GM18511 (cell line): ENCODE data around the gene DHFR2.
"Not testable (repeated sequence)": the region's sequence is repeated elsewhere in the genome, so short reads cannot be mapped to it uniquely, and the experiment has no call there.

Experiments used
- ATAC-seq: cut with Tn5 transposase; IDR thresholded peaks from one replicate; pipeline ENCODE4 v1.9.1; 2021; ENCODE audit warnings: mild to moderate bottlenecking, moderate library complexity; ENCODE audit not compliant: unreplicated experiment

Gene DHFR2

GRCh38 chr3:94065819-94066480, 3.2 kb upstream of the DHFR2 start:
- no peak for ATAC-seq

DNA sequence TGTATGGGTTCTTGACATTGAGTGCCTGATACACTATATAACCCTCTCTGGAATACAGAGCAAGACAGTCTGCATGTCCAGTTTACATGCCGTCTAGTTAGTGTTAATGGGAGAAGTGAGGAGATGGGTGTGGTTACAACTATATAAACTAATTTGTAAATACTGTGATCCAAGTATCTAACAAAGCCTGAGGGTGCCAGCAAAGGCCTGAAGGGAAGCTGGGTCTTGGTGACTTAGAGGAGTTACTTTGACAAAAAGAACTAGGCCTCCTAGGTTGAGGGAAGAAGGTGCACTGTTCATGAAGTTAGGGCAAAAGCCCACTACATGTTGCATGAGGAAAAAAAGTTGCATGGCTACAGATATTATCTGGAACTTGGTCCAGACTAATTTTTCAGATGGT, 2.4 kb upstream of the DHFR2 start:
- no peak for ATAC-seq

DNA sequence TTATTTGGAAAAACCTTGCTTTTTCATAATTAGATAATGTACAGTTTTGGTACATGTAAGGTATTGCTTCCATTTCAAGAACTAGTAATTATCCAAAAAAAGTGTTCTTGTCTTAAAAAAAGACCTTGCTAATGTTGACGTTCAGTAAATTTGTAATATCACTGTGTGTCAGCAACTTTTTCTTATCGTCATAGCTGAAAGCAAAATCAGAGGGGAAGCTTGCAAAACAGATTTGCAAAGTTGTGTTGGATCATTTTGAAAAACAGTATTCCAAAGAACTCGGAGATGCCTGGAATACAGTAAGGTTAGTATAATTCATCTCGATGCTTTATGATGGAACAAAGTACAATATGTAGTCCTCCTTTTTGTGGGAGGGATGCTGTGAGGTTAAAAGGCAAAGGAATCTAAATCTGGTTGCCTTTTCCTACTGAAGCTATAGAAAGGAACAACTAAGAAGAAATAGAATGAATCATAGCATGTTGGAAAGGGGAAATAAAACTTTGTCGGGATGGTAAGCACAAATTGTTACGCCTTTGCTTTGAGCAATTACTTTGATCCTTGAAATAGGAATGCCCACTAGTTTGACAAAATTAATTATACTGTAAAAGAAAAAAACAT, 1.6 kb upstream of the DHFR2 start:
- ATAC-seq = no peak

DNA sequence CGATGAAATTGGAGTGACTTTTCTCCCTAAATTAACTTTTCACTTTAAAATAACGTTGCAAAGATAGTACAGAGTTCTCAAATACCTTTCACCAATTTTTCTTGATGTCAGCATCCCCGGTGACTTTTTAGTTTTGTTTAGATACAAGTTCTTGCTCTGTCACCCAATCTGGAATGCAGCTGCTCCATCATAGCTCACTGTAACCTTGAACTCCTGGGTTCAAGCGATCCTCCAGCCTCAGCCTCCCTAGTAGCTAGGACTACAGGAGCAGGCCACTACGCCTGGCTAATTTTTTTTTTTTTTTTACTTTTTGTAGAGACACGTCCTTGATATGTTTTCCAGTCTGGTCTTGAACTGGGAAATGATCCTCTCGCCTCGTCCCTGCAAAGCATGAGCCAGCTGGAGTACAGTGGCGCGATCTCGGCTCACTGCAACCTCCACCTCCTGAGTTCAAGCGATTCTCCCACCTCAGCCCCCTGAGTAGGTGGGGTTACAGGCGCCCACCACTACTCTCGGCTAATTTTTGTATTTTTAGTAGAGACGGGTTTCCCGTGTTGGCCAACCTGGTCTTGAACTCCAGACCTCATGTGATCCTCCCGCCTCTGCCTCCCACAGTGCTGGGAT, 892 bp upstream of the DHFR2 start:
- ATAC-seq = no peak

DNA sequence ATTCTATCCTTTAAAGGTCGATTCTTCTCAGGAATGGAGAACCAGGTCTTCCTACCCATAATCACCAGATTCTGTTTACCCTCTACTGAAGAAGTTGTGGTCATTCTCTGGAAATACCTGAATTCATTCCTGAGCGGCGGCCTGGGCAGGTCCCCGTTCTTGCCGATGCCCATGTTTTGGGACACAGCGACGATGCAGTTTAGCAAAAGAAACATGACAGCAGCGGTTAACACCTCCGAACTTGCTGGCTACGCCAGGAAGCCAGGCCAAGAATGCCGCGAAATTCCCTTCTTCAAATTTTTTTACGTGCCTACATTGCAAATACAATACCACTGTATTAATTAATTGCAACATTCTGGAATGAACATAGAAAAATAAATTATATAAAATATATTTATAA, 1.4 kb downstream of the DHFR2 start:
- ATAC-seq = no peak

GRCh38 chr3:94050546-94050945, 12.2 kb downstream of the DHFR2 start:
- ATAC-seq = no peak

DNA sequence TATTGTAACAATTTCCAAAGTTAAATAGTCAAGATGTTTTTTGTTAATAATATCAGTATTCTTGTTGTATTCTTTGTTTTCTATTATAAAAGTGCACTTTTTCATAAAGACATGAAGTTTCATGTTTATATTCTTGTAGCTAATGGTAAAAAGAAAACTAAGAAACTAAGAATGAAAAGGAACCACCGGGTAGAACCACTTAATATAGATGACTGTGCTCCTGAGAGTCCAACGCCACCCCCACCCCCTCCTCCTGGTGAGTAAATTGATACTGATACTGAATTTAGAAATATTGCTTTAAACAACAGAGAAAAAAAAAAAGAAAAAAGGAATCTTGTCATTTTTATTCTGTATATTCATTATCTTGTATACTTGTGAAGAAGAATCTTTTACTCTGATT, 13.4 kb downstream of the DHFR2 start:
- no peak for ATAC-seq

DNA sequence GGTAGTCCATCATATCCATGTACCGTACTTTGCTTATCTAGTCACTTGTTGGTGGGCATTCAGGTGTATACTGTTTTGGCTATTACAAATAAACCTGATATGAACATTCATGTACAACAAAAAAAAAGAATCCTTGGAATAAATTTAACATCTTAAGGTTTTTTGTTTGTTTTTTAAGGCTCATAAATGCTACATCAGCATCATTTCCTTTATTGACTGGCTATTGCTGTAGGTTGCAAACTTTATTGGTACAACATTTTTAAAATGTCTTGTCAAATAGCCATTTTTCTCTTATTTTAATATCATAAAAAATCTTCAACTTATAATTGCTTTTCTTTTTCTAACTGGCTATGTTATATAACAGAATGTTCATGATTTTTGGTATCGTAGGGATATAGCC, 16.2 kb downstream of the DHFR2 start:
- no peak for ATAC-seq

- ATAC-seq = not testable (repeated sequence)
These were observed 18.4 kb downstream of the DHFR2 start for GRCh38 chr3:94044100-94044936.

GRCh38 chr3:94043285-94043684, 19.4 kb downstream of the DHFR2 start:
- ATAC-seq = no peak

GRCh38 chr3:94036909-94037507, 25.7 kb downstream of the DHFR2 start:
- peak; percentile 84 for ATAC-seq

DNA sequence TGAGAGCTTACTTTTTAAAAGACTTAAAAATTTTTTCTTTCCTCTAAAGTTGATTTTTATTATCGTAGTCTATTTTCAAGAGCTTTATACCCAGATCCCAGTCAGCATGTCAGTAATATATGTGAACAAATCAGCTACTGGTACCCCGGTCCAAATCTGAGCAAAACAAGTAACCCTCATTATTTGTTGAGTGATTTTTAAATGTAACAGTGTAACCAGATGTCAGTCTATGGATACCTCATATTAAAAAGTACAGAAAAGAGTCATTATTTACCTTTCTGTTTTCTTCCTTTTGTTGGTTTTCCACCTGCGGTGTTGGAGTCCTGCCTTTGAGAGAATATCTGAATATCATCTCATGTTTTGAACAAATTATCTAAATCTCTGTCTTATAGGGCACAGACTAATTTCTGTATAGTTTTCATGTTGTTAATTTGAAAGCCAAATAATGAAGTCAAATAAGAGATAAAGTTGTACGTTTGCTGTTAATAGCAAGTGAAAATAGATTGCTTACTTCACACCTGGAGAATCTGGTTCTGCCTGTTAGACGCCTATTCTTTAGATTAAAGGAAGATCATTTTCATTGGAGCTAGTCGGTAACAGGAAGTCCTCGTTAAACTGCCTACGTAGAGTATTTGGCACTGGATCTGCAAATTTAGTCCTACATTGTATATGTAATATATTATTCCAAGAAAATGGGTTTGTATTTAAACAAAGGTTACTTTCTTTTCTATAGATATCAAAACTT, 34.5 kb downstream of the DHFR2 start, which contains the start of gene STX19:
TSS of gene STX19 (minus strand) at position 505 of the 745 bp plus-strand sequence. CDS start 13,328 bp downstream, outside the sequence.
- no peak for ATAC-seq

GRCh38 chr3:94026623-94027022, 36.1 kb downstream of the DHFR2 start:
- no peak for ATAC-seq

DNA sequence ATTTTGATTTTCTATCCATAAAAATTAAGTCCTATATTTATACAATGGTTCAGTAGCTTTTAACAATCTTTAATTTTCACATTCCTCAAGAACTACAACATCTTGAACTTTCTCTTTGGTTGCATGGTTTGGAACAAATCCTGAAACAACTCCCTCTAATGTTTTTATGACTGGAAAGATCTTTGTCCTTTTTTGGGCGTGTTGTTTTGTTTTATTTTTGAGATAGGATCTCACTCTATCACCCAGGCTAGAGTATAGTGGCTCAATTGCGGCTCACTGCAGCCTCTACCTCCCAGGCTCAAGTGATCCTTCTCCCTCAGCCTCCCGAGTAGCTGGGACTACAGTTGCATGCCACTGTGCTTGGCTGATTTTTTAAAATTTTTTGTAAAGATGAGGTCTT, 38.3 kb downstream of the DHFR2 start:
- ATAC-seq = no peak

DNA sequence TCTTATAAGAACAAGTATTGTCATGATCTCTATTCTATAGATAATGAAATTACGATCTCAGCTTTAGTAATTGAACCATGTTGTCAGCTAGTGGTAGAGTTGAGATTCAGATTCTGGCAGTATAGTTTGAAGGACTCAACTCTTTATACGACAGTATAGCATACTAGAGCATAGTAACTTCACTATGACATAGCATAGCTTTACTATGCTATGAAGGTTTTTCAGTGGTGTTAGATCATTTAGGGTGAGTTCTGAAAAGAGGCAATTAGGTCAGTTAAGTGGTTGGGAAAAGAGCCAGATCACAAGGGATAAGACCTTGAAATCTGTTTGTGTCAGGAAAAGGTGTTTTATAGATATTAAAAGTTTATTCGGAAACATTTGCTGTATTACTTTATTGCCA, 42.4 kb downstream of the DHFR2 start:
- no peak for ATAC-seq

DNA sequence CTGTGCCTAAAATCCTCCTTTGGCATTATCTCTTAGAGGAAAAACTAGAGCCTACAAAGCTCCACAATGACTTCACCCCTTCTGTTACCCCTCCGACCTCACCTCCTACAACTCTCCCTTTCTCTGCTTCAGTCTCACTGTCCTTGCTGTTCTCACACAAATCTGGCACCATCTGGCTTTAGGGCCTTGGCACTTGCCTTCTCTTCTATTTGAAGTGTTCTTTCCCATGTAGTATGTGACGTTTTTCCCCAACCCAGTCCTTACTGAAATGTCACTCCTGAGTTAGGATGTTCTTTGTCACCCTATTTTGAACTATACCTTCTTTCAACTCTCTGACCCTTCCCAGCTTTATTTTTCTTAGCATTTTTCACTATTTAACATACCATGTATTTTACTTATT, 43.1 kb downstream of the DHFR2 start:
- no peak for ATAC-seq

GRCh38 chr3:94015025-94015424, 47.7 kb downstream of the DHFR2 start:
- ATAC-seq = no peak

DNA sequence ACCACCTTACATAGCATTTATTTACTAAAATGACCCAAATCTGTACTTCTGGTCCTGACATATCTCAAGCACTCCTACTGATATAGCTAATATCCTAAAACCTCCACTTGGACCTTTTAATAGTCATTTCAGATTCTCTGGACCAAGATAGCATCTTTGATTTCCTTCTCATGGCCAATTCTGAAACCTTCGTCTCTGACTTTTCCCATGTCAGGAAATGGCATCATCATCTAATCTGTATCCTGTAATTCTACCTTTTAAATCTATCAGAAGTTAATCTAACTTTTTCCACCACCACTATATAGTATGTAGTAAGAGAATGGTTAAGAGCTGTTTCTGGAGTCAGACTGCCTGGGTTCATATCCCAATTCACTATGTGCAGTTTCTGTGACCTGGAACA, 50.5 kb downstream of the DHFR2 start:
- ATAC-seq = no peak

DNA sequence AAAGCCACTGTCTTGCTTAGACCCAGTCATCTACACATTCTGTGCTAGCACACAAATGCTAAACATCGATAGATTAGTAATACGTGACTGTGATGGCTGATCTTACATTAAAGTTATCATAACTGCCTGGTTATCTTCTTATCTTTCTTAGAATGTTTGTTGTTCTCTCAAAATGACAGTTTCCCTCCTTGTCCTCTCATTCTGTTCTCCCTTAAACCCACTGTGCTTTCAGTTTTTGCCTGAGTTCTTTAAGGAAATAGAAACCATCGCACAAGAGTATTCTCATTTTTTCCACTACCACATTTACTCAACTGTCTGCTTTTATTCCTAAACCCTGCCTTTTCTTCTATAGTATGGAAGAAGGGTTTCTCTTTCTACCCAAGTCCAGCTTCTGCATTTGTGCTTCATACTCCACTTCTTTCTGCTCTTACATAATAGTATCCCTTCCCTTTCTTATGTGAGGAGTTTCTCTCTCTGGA, 51.4 kb downstream of the DHFR2 start:
- ATAC-seq = no peak

DNA sequence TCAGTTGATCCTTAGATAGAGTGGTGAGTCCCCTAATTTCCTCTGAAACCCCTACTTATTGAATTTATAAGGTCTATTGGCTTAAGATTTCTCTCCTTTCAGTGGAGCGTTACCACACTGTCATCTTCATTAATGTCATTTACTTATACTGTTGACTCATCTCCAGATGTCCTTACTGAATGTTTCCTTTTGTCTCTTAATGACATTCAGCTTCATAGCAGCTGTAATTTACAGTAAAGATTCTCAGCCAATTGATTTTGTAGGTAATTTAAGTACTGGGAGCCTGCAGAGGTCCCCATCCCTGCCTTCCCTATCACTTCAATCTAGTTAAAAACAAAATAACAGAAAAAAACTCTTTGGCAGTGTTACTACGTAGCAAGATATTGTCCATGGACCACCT, 53.1 kb downstream of the DHFR2 start:
- ATAC-seq = no peak
